NCI-H1417 (cell line): ENCODE results near the gene CDH4.

Source experiments
- DNase-seq, 3 experiments: peaks; one replicate each; lab custom pipeline; 2025; lab: John Stamatoyannopoulos, UW

CDH4 gene

DNA sequence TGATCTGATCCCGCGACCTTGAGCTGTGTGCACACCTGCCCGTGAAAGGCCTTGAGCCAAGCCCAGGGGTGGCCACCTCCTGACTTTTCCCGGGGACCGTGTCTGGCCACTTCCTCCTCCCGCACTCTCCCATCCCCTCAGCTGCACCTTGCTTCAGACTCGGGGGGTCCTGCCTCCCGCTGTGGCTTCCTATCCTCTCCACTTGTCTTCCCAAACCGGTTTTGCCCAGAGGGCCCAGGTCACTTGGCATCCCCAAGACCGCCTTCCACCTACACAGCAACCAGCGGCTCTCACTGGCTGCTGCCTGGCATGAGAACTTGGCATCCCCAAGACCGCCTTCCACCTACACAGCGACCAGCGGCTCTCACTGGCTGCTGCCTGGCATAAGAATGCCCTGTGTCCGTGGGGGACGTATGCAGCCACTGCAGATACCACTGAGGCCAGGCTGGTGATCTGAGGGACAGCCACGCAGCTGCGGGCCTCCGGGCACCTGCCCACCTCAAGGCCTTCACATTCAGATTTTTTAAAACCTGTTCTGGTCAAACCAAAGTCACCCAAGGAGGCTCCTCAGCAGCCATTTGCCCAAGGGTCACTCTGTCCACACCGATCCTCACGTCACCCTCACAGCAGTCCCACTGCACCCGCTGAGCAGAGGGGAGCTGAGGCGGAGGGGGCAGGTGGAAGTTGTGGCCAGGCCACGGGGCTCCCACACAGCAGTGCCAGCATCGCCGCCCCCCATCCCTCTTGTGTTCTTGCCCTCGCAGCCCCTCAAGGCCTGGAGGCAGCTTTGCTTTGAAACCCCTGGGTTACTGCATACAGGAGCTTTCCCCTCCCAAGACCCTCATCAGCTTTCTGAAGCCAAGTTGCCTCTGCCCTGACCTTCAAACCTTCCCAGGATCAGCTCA is 568.1 kb downstream of the CDH4 start:
- no peak for DNase-seq

DNA sequence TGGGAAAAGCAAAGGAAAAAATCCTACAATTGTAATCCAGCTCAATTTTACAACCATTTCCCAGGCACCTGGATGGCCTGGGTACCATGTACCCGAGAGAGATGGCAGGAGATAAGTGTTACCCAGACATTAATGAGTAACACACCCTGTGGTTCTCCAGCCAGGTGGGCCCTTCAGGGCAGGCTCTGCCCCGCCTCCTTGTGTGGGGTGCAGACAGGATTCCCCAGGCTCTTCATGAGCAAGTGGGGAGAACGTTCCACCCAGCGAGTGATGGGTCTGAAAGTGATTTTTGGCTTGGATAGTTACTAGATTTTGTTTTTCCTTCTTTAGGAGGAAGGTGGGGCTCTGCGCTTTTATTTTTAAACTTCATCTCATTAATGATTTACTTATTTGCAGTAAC is 569.7 kb downstream of the CDH4 start:
- DNase-seq = peak in 1 of 3 experiments; percentile 6

DNA sequence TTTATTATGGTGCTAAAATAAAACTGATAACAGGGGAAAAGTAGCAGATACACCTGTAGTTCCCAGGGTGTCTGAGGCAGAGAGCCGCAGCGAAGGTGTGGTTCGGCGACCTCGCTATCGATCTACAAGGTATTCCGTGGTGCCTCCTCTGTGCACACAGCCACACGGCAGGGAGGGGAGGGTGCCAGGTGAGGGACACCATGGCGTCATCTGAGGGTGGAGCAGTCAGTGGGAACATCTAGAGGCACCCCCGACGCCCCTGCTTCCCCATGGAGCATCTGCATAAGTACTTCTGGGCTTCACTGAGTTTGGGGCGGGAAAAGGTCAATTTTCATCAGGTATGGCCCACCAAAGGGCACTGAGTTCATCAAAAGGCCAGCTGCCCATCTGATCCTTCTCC is 570.3 kb downstream of the CDH4 start:
- DNase-seq = no peak

DNA sequence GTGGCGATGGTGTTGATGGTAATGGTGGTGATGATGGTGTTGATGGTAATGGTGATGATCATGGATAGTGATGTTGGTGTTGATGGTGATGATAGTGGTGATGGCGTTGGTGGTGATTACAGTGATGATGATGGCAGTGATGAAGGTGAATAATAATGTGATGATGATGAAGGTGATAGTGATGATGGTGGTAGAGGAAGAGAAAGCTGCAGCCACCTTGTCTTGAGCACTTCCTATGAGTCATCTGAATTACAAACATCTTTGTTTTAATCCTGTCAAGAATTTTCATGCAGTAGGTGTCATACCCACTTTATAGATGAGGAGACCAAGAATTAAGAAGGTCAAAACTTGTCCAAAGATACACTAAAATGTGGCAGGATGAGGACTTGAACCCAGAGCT is 571.2 kb downstream of the CDH4 start:
- no peak for DNase-seq

DNA sequence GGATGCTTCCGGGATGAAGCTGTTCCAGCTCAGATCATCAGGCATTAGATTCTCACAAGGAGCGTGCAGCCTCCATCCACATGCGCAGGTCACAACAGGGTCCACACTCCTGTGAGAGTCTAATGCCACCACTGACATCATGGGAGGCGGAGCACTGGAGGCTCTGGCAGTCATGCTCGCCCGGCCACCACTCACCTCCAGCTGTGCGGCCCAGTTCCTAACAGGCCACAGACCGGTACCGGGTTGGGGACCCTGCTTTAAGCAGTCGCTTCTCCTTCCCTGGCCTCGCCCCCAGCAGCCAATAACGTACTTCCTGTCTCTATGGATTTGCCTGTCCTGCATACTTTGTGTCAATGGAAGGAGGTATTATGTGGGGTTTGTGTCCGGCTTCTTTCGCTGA is 576.8 kb downstream of the CDH4 start:
- DNase-seq = no peak

DNA sequence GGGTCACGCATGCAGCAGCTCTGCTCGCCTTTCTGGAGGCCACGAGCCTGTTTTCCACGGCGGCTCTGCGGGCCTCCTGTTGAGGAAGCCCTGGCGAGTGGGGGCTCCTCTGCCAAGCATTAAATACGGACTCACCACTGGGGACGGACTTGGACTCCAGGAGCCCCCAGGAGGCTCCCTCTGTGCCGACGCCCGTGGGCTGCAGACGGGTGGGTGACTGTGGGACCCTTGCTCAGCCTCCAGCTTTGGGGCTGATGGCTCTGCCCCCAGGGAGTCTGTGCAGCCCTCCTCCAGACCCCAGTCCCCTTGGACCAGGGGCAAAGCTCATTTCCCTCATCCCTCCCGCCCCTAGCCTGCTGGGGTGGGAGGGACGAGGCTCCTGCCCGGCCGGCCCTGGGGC is 577.5 kb downstream of the CDH4 start:
- DNase-seq = no peak

DNA sequence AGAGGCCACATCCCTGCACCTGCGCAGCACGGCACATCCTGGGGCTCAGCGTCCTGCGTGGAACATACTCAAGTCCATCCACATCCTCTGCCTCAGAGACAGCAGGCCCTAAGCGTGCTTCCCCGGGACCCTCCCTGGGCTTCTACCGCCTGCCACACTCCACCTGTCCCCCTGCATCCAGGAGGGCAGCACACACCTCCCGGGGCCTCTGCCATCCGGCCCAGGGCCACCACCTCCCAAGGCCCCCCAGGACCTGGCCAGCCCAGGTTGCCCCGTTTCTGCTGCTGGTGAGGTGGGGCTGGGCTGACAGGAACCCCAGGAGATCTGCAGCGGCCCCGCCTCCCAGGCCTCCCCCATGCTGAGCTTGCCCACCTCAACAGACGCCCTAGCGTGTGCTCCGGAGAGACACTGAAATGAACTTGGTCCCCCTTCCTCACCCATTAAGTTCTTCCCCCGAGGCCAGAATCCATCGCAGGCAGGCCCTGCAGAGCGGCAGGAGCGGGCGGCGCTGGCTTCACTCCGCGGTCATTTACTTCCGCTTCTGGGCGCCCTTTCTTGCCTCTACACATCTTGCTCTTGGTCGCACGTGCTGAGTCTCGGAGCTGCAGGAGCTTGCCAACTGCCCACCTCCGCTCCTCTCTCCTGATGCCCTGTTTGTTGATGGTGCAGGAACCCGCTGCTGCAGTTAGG is 578.3 kb downstream of the CDH4 start:
- DNase-seq = no peak

DNA sequence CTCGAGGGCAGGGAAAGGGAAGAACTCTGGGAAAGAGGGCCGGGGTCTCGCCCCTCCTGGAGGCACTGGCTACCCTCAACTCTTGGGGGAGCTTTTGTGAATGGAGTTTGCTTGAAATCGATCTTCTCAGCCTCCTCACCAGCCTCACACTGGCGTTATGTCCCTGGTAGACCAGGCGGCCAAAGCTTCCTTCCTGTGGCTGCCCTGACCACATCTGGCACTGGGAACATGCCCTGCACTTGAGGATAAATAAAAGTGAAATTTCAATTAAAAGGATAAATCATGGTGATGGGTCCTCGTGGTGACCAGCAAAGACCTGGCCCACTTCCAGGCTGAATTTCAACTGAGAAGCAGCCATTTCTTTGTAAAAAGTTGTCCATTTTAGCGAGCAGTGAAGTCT is 578.9 kb downstream of the CDH4 start:
- DNase-seq = no peak

DNA sequence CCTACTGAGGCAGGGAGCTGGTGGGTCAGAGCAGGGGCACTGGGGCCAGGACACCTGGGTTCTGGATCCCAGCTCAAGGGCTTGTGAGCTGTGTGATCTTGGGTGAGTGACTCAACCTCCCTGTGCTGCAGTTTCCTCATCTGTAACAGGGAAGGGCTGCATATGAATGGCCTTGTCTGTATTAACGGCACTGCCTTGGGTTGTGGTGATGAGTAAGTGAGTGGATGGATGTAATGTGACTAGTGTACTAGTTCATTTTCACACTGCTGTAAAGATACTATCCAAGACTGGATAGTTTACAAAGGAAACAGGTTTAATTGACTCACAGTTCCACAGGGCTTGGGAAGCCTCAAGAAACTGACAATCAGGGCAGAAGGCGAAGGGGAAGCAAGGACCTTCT is 580.1 kb downstream of the CDH4 start:
- no peak for DNase-seq

DNA sequence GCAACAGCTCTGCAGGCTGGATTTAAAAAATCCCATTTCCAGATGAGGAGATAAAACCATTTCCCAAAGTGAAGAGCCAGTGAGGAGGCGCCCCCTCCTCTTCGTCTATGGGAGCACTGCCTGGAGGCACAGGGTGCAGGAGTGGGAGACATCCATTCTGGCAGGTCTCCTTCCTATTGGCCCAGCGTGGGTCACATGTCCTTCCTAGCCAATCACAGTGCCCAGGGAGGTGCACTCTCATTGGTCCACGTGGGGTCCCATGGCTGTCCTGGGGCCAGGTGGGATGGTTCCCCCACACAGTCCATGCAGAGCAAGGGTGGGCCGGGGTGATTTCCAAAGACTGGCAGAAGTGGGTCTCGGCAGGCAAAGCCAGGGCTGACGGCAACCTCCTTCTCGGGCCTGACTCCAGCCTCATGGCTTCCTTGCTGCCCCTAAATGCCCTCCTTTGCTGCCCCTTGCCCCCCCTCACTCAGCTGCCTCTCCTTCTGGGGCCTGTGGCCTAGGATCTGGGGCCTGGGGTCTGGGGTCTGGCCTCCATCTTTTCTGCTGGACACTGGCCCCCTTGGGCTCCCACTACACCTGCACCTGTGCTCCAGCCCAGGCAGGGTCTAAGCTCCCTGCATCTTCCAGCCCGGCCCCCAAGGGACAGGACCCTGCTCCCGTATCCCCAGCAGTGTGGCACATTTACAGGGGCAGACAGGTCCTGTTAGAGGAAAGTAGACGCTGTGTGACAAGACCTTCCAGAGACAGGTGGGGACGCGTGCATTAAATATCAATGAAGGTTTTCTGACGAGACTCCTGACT is 581.9 kb downstream of the CDH4 start:
- DNase-seq = no peak

DNA sequence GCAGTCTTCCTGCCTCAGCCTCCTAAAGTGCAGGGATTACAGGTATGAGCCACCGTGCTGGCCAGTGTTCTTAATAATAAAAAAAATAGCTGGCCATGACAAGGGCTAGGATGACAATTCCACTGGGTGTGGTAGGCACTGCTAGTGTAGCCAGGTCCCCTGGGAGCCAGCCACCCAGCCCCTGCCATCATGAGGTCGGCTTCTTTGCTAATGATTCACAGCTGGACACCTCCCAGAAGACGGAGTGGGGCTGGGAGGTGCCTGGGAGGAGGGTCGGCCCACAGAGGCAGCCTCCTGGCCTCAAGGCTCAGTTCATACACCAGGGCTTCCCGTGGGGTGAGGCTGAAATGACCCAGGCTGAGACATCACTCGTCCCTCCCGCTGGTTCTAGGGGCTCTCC is 583.2 kb downstream of the CDH4 start:
- DNase-seq = no peak

DNA sequence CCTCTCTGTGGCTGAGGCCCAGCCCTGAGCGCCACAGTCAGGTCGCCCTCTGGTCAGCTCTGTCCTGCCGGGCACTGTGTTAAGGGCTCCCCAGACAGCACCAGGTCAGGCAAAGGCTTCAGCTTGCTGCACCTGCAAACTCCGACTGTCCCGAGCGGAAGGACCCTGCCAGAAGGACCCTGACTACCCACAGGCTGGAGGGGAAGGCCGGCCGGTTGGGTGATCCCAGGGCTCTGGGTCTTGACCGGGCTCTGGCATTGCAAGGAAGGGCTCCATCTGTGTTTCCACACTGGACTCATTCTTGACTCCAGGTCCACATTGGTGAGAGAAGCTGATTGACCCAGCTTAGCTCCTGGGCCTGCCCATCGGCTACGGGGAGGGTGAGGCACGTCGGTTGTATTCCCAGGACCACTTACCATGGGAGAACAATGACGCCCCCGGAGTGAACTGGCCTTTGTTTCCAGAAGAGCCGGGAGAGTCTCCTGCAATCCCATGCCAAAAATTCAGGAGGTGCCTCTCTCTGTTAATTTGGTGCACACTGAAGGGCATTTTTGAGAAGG is 583.8 kb downstream of the CDH4 start:
- DNase-seq = no peak

DNA sequence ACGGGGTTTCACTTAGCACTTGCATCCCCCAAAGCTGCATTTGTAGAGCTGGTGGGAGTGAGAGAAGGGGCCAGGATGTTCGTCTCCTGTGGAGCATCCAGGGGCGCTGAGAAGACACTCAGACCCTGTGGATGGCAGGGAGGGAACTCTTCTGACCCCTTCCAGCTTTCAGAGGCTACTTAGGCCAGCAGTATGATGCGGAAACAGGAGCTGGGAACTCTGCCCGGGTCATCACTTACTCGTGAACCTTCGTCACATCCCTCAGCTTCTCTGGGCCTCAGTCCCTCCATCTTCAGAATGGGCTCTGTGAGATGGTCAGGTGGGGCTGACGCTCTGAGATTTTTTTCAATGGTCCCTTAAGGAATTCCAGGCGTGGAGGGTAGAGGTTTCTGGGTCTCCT is 585.1 kb downstream of the CDH4 start:
- DNase-seq = no peak

DNA sequence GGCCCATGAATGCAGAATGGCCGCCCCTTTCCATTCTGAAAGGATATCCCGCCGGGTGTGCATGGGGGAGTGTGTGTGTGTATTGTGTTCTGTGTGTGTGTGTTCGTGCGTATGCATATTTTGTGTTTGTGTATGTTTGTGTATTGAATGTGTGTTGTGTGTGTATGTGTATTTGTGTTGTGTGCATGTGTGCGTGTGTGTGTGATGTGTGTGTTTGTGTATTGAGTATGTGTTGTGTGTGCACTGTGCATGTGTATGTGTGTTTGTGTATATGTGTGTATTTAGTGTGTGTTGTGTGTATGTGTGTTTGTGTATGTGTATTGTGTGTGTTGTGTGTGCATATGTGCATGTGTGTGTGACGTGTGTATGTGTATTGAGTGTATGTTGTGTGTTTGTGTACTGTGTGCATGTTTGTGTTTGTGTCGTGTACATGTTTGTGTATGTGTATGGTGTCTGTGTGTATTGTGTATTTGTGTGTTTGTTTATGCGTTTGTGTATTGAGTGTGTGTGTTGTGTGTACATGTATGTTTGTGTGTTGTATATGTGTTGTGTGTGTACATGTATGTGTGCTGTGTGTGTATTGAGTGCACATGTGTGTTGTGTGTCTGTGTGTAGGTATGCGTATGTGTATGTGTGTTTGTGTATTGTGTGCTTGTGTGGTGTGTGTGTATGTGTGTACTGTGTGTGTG is 587.3 kb downstream of the CDH4 start:
- no peak for DNase-seq

DNA sequence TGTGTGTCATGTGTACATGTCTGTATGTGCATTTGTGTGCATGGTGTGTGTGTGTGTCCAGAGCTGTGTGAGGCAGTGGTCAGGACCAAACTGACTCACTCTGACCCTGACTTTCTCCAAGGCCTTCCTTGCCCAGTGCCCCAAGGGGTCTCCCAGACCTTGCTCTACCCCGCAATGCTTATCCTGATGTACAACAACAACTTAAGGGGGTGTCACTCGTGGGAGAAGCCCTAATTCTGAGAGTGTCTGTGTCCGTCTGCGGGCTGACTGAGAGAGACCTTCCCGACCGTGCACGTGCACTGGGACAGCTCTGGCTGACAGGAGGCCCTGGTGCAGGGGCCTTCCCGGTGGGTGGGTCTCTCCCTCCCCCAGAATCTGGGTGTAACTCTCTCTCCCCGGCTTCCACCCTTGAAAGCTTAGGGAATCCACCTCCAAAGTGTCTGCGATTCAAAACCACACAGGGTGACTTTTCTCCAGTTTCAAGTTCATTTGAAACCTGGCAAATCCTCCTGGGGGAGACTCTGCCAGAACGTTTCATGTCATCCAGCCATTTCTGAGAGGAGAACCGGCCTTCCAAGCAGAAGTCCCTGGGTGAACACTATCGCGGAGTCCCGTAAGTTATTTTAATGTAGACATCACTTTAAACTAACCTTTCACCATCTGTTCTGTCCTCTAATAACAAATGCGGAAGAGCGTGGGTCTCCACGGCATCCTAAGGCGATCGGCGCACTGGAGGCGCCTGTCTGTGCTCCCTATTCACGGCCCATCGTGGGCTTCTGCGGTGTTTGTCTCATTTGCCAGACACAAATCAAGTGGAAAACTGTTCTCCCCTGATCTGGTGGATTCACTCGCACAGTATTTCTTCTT is 588.1 kb downstream of the CDH4 start:
- DNase-seq = no peak

DNA sequence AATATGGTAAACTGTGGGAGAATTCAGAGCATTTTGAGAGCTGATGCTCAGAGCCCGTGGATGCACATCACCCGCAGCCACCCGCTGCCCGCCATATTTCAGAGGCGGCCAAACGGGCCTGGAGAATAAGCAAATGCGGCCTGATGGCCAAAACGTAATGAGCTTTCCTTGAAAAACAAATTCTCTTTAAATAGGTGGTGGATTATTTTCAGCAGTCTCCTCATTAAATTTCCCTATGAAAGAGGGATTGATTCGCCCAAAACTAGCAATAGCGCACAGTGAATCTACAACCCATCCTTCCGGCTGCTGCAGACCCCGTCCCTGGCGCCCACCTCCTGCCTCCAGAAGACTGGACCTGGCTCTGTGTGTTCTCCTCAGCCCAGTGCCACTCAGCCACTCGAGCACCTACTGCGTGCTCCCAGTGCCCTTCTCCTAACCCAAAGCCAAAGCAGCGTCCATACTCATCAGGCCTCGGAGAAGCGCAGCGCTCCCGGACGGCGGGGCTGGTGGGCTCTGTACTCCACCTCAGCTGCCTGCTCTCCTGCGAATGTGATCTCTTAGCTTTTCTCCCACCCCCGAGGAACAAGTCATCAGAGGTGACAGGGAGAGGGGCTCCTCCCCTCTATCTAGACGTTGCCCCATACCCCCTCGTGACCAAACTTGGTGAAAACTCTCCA is 588.9 kb downstream of the CDH4 start:
- no peak for DNase-seq

DNA sequence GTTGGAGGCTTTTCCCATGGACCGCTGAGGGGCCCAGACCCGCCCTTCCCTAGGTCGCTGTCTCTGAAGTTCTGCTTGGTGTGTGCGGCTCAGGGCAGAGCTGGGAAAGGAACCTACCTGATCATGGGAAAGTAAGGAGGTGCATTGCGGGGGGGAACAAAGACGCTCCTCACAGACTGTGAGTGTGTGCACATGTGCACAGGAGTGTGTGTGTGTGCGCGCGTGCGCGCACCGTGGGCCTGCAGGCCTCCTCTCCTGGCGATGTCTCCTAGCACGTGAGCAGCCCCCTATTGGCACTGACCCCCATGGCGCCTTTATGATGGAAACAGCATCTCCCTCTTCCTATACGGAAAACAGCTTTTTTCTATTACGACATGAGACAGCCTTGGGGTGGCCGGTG is 589.5 kb downstream of the CDH4 start:
- DNase-seq = no peak

DNA sequence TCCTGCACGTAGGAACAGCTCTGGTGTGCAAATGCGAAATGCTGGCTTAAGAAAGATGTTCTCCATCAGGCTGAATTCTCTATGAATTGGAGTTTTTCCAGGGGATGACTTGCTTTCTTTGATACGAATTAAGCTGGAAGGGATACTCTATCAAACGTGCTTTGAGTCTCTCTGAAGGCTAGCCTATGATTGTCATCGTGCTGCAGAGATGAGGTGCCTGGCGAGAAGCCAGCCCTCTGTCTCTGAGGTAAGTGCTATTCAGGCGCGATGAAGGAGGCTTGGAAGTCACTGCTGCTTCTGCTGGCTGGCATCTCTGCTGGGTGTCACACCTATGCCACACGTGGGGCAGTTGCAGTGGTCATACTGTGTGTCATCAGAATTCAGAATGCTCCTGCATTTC is 589.9 kb downstream of the CDH4 start:
- DNase-seq = peak in 2 of 3 experiments; percentile 48 to 69

DNA sequence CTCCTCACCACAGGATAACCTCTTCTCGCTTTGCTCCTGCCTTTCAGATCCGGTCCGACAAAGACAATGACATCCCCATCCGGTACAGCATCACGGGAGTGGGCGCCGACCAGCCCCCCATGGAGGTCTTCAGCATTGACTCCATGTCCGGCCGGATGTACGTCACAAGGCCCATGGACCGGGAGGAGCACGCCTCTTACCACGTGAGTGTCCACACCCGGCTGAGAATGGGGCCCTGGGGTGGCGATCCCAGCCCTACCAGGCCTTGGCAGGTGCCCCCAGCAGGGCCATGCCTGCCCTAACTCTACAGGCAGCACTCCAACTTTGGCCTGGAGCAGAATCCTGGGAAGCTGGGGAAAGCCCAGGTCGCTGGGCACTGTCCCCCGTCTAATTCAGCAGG is 592.6 kb downstream of the CDH4 start:
- no peak for DNase-seq

DNA sequence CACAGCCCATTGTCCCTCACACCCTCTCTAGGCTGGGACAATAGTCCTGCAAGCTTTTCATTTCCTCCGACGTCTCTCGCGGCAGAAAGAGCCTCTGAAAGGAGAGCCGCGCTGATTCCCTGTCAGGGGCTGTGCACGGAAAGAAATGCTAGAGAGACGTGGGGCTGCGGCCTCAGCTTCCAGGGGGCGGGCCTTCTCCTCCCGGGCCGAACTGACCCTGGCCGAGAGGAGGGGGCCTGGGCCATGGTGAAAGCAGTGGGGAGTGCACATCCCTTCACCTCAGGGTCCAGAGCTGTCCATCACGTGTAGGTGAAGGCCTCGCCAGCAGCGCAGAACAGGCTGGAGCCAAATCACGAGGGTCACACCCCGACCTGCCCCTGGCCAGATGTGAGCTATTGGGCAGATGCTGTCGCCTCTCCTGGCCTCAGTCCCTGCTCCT is 593.2 kb downstream of the CDH4 start:
- no peak for DNase-seq
